GM12878 (cell line): ENCODE results near the gene SMIM27. TPM values are rescaled to one million over a fixed set of nuclear protein-coding genes. Genes with fewer than 3 reads are reported as not detected.

Experiments
- BACH1 ChIP-seq: fragments of 450-650 bp; IDR thresholded peaks from 2 replicates; pipeline ENCODE4 v1.6.1; 2017; ENCODE audit warnings: mild to moderate bottlenecking, borderline replicate concordance
- BCL11A ChIP-seq: IDR thresholded peaks from 2 replicates; pipeline ENCODE4 v1.6.1; 2011; ENCODE audit warnings: low read depth, low read length
- BHLHE40 ChIP-seq, 2 experiments: fragments of 450-650 bp in 1 of 2; IDR thresholded peaks; 2 replicates each; pipeline ENCODE4 v1.6.1; 2011 to 2017; ENCODE audit warnings: low read depth in 2 of 2, borderline replicate concordance in 1 of 2, improper control_type of control experiment in 1 of 2, low read length in 1 of 2, mild to moderate bottlenecking in 1 of 2
- BMI1 ChIP-seq: fragments of 450-650 bp; IDR thresholded peaks from 2 replicates; pipeline ENCODE4 v1.6.1; 2016; ENCODE audit warnings: mild to moderate bottlenecking, moderate library complexity, borderline replicate concordance
- CBFB ChIP-seq: IDR thresholded peaks from 2 replicates; pipeline ENCODE4 v1.6.1; 2016; ENCODE audit warnings: antibody characterized with exemption, low read depth
- CBX3 ChIP-seq: fragments of 200-600 bp; sonication (generic); IDR thresholded peaks from 2 replicates; pipeline ENCODE4 v1.6.1; 2016; ENCODE audit warnings: low read depth, borderline replicate concordance
- CHD2 ChIP-seq: IDR thresholded peaks from 2 replicates; pipeline ENCODE4 v1.6.1; 2011; ENCODE audit warnings: low read depth, low read length, improper control_type of control experiment, borderline replicate concordance
- CREB1 ChIP-seq: IDR thresholded peaks from 2 replicates; pipeline ENCODE4 v1.6.1; 2012; ENCODE audit warnings: low read depth, mild to moderate bottlenecking, inconsistent platforms
- HDAC6 ChIP-seq: fragments of 200-600 bp; sonication (generic); IDR thresholded peaks from one replicate; pipeline ENCODE4 v1.8.0; 2017; ENCODE audit warnings: antibody characterized with exemption; ENCODE audit not compliant: unreplicated experiment
- IRF5 ChIP-seq: fragments of 450-650 bp; IDR thresholded peaks from 2 replicates; pipeline ENCODE4 v1.6.1; 2017; ENCODE audit warnings: borderline replicate concordance
- JUND ChIP-seq: IDR thresholded peaks from 2 replicates; pipeline ENCODE4 v1.6.1; 2012; ENCODE audit warnings: low read depth, mild to moderate bottlenecking, low read length, improper control_type of control experiment, moderate library complexity
- LARP7 ChIP-seq: fragments of 450-650 bp; IDR thresholded peaks from 2 replicates; pipeline ENCODE4 v1.6.1; 2017; ENCODE audit warnings: mild to moderate bottlenecking
- MAX ChIP-seq: IDR thresholded peaks from 2 replicates; pipeline ENCODE4 v1.6.1; 2012; ENCODE audit warnings: low read depth, low read length, improper control_type of control experiment
- MEF2A ChIP-seq: IDR thresholded peaks from 2 replicates; pipeline ENCODE4 v1.6.1; 2011; ENCODE audit warnings: low read depth, mild to moderate bottlenecking, low read length, moderate library complexity; ENCODE audit not compliant: insufficient read depth
- MLLT1 ChIP-seq: fragments of 450-650 bp; IDR thresholded peaks from 2 replicates; pipeline ENCODE4 v1.6.1; 2016; ENCODE audit warnings: mild to moderate bottlenecking
- MXI1 ChIP-seq: fragments of 150-350 bp; IDR thresholded peaks from 2 replicates; pipeline ENCODE4 v1.6.1; 2011; ENCODE audit warnings: low read depth, mild to moderate bottlenecking, inconsistent platforms, low read length, improper control_type of control experiment
- NBN ChIP-seq: fragments of 450-650 bp; IDR thresholded peaks from 2 replicates; pipeline ENCODE4 v1.6.1; 2016
- NR2F1 ChIP-seq: fragments of 450-650 bp; conservative IDR thresholded peaks from 2 replicates; pipeline ENCODE4 v1.6.1; 2017; ENCODE audit warnings: mild to moderate bottlenecking
- PAX8 ChIP-seq: fragments of 450-650 bp; IDR thresholded peaks from 2 replicates; pipeline ENCODE4 v1.6.1; 2017; ENCODE audit warnings: mild to moderate bottlenecking, moderate library complexity
- POLR2A ChIP-seq: IDR thresholded peaks from 2 replicates; pipeline ENCODE4 v1.6.1; 2011; ENCODE audit warnings: low read depth, mild to moderate bottlenecking, low read length
- POLR2AphosphoS2 ChIP-seq: IDR thresholded peaks from 2 replicates; pipeline ENCODE4 v1.6.1; 2011; ENCODE audit warnings: low read depth, mild to moderate bottlenecking, low read length, improper control_type of control experiment, moderate library complexity
- POLR2AphosphoS5 ChIP-seq: IDR thresholded peaks from 2 replicates; pipeline ENCODE4 v1.6.1; 2011; ENCODE audit warnings: mild to moderate bottlenecking, low read length, inconsistent platforms
- RB1 ChIP-seq: fragments of 450-650 bp; formaldehyde crosslinking; IDR thresholded peaks from 2 replicates; pipeline ENCODE4 v1.6.1; 2017; ENCODE audit warnings: mild to moderate bottlenecking, borderline replicate concordance
- RCOR1 ChIP-seq: conservative IDR thresholded peaks from 2 replicates; pipeline ENCODE4 v1.6.1; 2012; ENCODE audit warnings: low read depth, low read length, improper control_type of control experiment
- SMARCA5 ChIP-seq: fragments of 450-650 bp; IDR thresholded peaks from 2 replicates; pipeline ENCODE4 v1.6.1; 2017; ENCODE audit warnings: mild to moderate bottlenecking
- SRF ChIP-seq, 2 experiments: IDR thresholded peaks; 2 replicates each; pipeline ENCODE4 v1.6.1; 2011; ENCODE audit warnings: low read depth in 2 of 2, low read length in 2 of 2, mild to moderate bottlenecking in 1 of 2, moderate library complexity in 1 of 2
- TCF3 ChIP-seq: IDR thresholded peaks from 2 replicates; pipeline ENCODE4 v1.6.1; 2012; ENCODE audit warnings: low read depth, mild to moderate bottlenecking, low read length, borderline replicate concordance; ENCODE audit not compliant: insufficient read depth
- WRNIP1 ChIP-seq: IDR thresholded peaks from 2 replicates; pipeline ENCODE4 v1.6.1; 2011; ENCODE audit warnings: low read depth, low read length, improper control_type of control experiment, borderline replicate concordance
- ZNF207 ChIP-seq: fragments of 450-650 bp; IDR thresholded peaks from 2 replicates; pipeline ENCODE4 v1.6.1; 2014; ENCODE audit warnings: antibody characterized with exemption, mild to moderate bottlenecking, borderline replicate concordance
- ZNF217 ChIP-seq: fragments of 450-650 bp; IDR thresholded peaks from 2 replicates; pipeline ENCODE4 v1.6.1; 2017; ENCODE audit warnings: antibody characterized with exemption, mild to moderate bottlenecking
- ZNF384 ChIP-seq: IDR thresholded peaks from 2 replicates; pipeline ENCODE4 v1.6.1; 2012; ENCODE audit warnings: low read depth, mild to moderate bottlenecking, low read length, improper control_type of control experiment, borderline replicate concordance
- polyA plus RNA-seq, 11 experiments: library from polyadenylated mRNA; depleted of rRNA in 4 of 11; unstranded in 6 of 11; stranded (reverse) in 5 of 11; fragments of >200 nt; fragmentation: Nextera tagmentation in 4 of 11; fragmentation: Illumina TruSeq in 1 of 11; extraction: Ambion mirVana in 4 of 11; extraction: Trizol in 1 of 11; gene quantifications; 1 replicate in 1 of 11; 2 replicates in 10 of 11; pipeline versions ENCODE4 v1.2.1 to v1.2.3, GENCODE V29; 2011 to 2016; ENCODE audit warnings: inconsistent platforms in 2 of 11, missing spikeins in 2 of 11, low read depth in 1 of 11
- total RNA-seq, 4 experiments: library from RNA; depleted of rRNA in 3 of 4; stranded (reverse); fragments of >200 nt in 3 of 4; fragmentation: Illumina TruSeq in 1 of 4; extraction: Trizol in 1 of 4; gene quantifications; 2 replicates each; pipeline versions ENCODE4 v1.2.1 to v1.2.3, GENCODE V29; 2013 to 2021

Gene SMIM27
- total and polyA plus RNA-seq, 10 of the 15 experiments (the other 5 are each of a cell fraction or from before 2014, with no cell fraction given) = 12.2 to 47.3 (median 26.5) TPM

GRCh38 chr9:32572900-32573523 is 20.9 kb downstream of the SMIM27 start, which contains the start of gene NDUFB6 (continued):
- TF ChIP-seq WRNIP1 (no peak), ZNF217 (no peak), MEF2A (0 out of 2 replicates have a peak, but pooled peaks have one; percentile 46), CHD2 (peak; percentile 96), RCOR1 (peak; percentile 74; the same call in 1 of the 2 replicates), MLLT1 (peak; percentile 96), JUND (no peak), CBFB (peak; percentile 88), POLR2A (peak; percentile 94), HDAC6 (no peak), CREB1 (peak; percentile 99), ZNF207 (peak; percentile 67; the same call in 1 of the 2 replicates), NR2F1 (0 out of 2 replicates have a peak, but pooled peaks have one; percentile 33), POLR2AphosphoS2 (peak; percentile 93), POLR2AphosphoS5 (peak; percentile 88), CBX3 (no peak), BCL11A (no peak), BHLHE40 (IDR thresholded peaks at IDR 0.05; ENCODE audit: borderline replicate concordance in 1 of 2, low read depth in 2 of 2, low read length in 1 of 2) (peak; percentile 19 to 40; a peak in 1 of 4 replicates), LARP7 (no peak), BMI1 (no peak), MAX (0 out of 2 replicates have a peak, but pooled peaks have one; percentile 60), ZNF384 (no peak), BACH1 (peak; percentile 56; the same call in 1 of the 2 replicates), SMARCA5 (no peak), RB1 (peak; percentile 86), PAX8 (no peak), TCF3 (peak; percentile 55; the same call in 1 of the 2 replicates), IRF5 (no peak; the same call in 1 of the 2 replicates), NBN (peak; percentile 94), MXI1 (peak; percentile 89), SRF (IDR thresholded peaks at IDR 0.05; ENCODE audit: low read depth in 2 of 2, low read length in 2 of 2) (peak; percentile 51 to 91)
